H1 (cell line): ENCODE results near the gene GLG1. TPM values are rescaled to one million over a fixed set of nuclear protein-coding genes. Genes with fewer than 3 reads are reported as not detected.

ENCODE experiments used
- SIX5 ChIP-seq: IDR thresholded peaks from 2 replicates; pipeline ENCODE4 v1.6.1; 2011; ENCODE audit warnings: mild to moderate bottlenecking, low read depth, low read length
- polyA plus RNA-seq, 7 experiments: library from polyadenylated mRNA; depleted of rRNA in 3 of 7; stranded (reverse) in 5 of 7; unstranded in 2 of 7; fragments of >200 nt in 5 of 7; fragments of 200-250 nt in 2 of 7; gene quantifications; 1 replicate in 5 of 7; 2 replicates in 1 of 7; 4 replicates in 1 of 7; pipeline versions ENCODE4 v1.2.1 to v1.2.3, GENCODE V29; 2011 to 2013; ENCODE audit warnings: missing spikeins in 2 of 7, mixed read lengths in 2 of 7
- total RNA-seq: library from RNA; stranded (reverse); fragmentation: NEBNext Ultra II Directional; extraction: Animal tissue kit (Norgen Biotek cat#: 25700); gene quantifications from 2 replicates; pipeline ENCODE4 v1.2.1, GENCODE V29; 2021
- TF ChIP-seq, protein P1 (sequence below): IDR thresholded peaks from 2 replicates; pipeline ENCODE4 v1.6.1; 2011; ENCODE audit warnings: low read depth, mild to moderate bottlenecking, low read length; ENCODE audit not compliant: insufficient read depth

The GLG1 gene
- total and polyA plus RNA-seq, 2 of the 8 experiments (the other 6 are each of a cell fraction or from before 2014, with no cell fraction given) = 53.4 to 139 TPM

DNA sequence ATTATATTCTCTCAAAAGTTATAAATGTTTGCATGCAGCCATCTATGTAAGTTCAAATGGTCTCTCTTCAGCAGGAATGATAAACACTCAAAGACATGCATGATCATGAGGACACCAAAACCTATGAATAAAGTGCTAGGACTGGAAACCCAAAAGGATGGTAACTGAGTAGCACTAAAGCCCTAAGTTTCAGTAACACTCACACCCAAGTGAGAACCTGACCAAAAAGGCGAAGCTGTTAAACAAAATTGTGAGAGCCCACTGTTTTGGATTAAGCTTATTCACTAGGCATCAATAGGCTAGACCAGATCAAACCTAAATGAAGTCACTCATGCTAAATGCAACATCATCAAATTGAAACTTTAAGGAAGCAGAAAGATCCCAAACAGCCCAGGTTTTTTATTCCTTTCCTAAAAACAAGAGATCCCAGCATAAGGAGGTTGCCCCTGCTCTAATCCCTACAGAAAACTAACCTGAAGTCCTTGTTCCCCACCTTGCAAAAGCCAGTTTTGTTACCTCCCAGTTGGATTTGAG is 42.4 kb downstream of the GLG1 start (continued):
- TF ChIP-seq, protein P1, sequence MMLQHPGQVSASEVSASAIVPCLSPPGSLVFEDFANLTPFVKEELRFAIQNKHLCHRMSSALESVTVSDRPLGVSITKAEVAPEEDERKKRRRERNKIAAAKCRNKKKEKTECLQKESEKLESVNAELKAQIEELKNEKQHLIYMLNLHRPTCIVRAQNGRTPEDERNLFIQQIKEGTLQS = no peak
- TF ChIP-seq SIX5 = no peak
